PC-3 (cell line): ENCODE results near the gene FAM76A. TPM values are rescaled to one million over a fixed set of nuclear protein-coding genes. Genes with fewer than 3 reads are reported as not detected.
"Not testable (repeated sequence)": the region's sequence is repeated elsewhere in the genome, so short reads cannot be mapped to it uniquely, and the experiment has no call there.

Experiments used
- ATAC-seq: fragments of 200-7000 bp; cut with Tn5 transposase; 2 replicates; pipeline ENCODE4 v1.9.1; 2020; ENCODE audit warnings: mild to moderate bottlenecking, moderate library complexity
- BruUV-seq: library from RNA; stranded (reverse); fragments of 400-500 nt; replicated peaks from 2 replicates; lab custom pipeline; 2021; lab: Mats Ljungman, UMichigan
- CTCF ChIA-PET: fragments of 300-600 bp; sonication (Branson Sonifier 250); formaldehyde crosslinking; loops from one replicate; lab custom pipeline; 2022; ENCODE audit warnings: antibody characterized with exemption; lab: Charles Lee
- POLR2A ChIA-PET: fragments of 300-600 bp; sonication (Branson Sonifier 250); formaldehyde crosslinking; loops from one replicate; lab custom pipeline; 2022; ENCODE audit warnings: antibody characterized with exemption; ENCODE audit not compliant: unreplicated experiment; lab: Charles Lee
- DNase-seq: peaks from one replicate; pipeline ENCODE4 v3.0.0-alpha.2; 2015
- H2AFZ ChIP-seq: fragments of 300-600 bp; sonication (generic); 2 replicates; pipeline ENCODE4 v1.6.0; 2016; ENCODE audit warnings: antibody characterized with exemption, low read length
- H3F3A ChIP-seq: fragments of 300-600 bp; sonication (generic); one replicate; pipeline ENCODE4 v1.6.0; 2017; ENCODE audit warnings: antibody characterized with exemption, low read length, control low read depth, mild to moderate bottlenecking; ENCODE audit not compliant: unreplicated experiment
- H3K27ac ChIP-seq: fragments of 300-600 bp; sonication (generic); 2 replicates; pipeline ENCODE4 v1.5.1; 2016; ENCODE audit warnings: mild to moderate bottlenecking, low read length
- H3K27me3 ChIP-seq: fragments of 300-600 bp; sonication (generic); 2 replicates; pipeline ENCODE4 v1.6.1; 2016; ENCODE audit warnings: low read length, mixed read lengths
- H3K36me3 ChIP-seq: fragments of 300-600 bp; sonication (generic); 2 replicates; pipeline ENCODE4 v1.6.1; 2016; ENCODE audit warnings: low read depth, mixed run types, low read length, mixed read lengths
- H3K4me1 ChIP-seq: fragments of 300-600 bp; sonication (generic); 2 replicates; pipeline ENCODE4 v1.5.1; 2016; ENCODE audit warnings: low read length; ENCODE audit not compliant: insufficient read depth
- H3K4me2 ChIP-seq: fragments of 300-600 bp; sonication (generic); 2 replicates; pipeline ENCODE4 v1.6.0; 2016; ENCODE audit warnings: low read length
- H3K4me3 ChIP-seq: fragments of 300-600 bp; sonication (generic); 2 replicates; pipeline ENCODE4 v1.5.1; 2016; ENCODE audit warnings: mild to moderate bottlenecking, low read length, mixed read lengths
- H3K79me2 ChIP-seq: fragments of 300-600 bp; sonication (generic); 2 replicates; pipeline ENCODE4 v1.6.1; 2017; ENCODE audit warnings: low read length, mixed read lengths
- H3K9ac ChIP-seq: fragments of 300-600 bp; sonication (generic); 2 replicates; pipeline ENCODE4 v1.6.0; 2016; ENCODE audit warnings: mild to moderate bottlenecking, low read length
- H3K9me2 ChIP-seq: fragments of 300-600 bp; sonication (generic); replicated peaks from 2 replicates; pipeline ENCODE4 v1.6.1; 2016; ENCODE audit warnings: mixed run types, low read length, mixed read lengths
- H3K9me3 ChIP-seq: fragments of 300-600 bp; sonication (generic); 2 replicates; pipeline ENCODE4 v1.6.1; 2016; ENCODE audit warnings: low read length, mixed read lengths
- H4K20me1 ChIP-seq: fragments of 300-600 bp; sonication (generic); 2 replicates; pipeline ENCODE4 v1.6.1; 2016; ENCODE audit warnings: low read length, mixed read lengths
- EZH2 ChIP-seq: fragments of 300-600 bp; sonication (generic); IDR thresholded peaks from one replicate; pipeline ENCODE4 v1.6.1; 2017; ENCODE audit warnings: antibody characterized with exemption, mild to moderate bottlenecking, low read length; ENCODE audit not compliant: unreplicated experiment
- EZH2phosphoT487 ChIP-seq: fragments of 300-600 bp; sonication (generic); IDR thresholded peaks from 2 replicates; pipeline ENCODE4 v1.6.1; 2018; ENCODE audit warnings: mild to moderate bottlenecking, antibody characterized with exemption, low read length, borderline replicate concordance
- intact Hi-C: fragments of 100-400 bp; cut with micrococcal nuclease; formaldehyde crosslinking; loops from 2 replicates; pipeline ENCODE4 v1.9.0; 2023
- total RNA-seq: library from RNA; depleted of rRNA; stranded (reverse); fragments of >200 nt; gene quantifications from 2 replicates; pipeline ENCODE4 v1.2.3, GENCODE V29; 2014
- TF ChIP-seq, protein P1 (sequence below): fragments of 300-600 bp; sonication (generic); conservative IDR thresholded peaks from 2 replicates; pipeline ENCODE4 v1.5.1; 2017; ENCODE audit warnings: antibody characterized with exemption, low read depth, mild to moderate bottlenecking, low read length

Gene FAM76A
- total RNA-seq, 1 experiment from 2014 or later, result 9.9 TPM

DNA sequence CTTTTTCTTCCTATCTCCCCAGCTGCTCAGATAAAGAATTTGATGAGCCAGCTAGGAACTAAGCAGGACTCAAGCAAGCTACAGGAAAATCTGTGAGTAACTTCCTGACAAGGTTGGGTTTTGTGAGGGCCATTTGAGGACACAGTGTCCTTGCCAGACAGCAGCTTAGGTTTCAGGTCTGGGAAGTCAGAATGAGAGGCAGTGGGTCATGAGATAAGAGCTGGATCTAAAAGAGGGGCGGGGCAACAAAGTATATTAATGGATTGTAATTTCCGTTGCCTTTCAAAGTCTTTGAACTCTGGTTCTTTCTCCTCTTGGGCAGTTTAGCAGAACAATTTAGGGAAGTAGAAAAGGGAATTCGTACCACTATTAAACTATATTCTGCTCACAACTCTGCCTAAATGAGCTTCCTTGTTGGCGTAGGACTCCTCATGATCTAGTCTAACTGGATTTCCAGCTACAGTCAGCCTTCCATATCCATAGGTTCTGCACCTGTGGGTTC lies 63.8 kb downstream of the FAM76A start:
- H3F3A ChIP-seq, result no peaks in the 10 kb centered on the region
- no peak overlapping the region for H3K9ac ChIP-seq
- no peak for ATAC-seq
- intact Hi-C loops, result no loop called here
- no peak overlapping the region for H2AFZ ChIP-seq
- H3K4me2 ChIP-seq, result no peak overlapping the region
- no peaks in the 10 kb centered on the region for H4K20me1 ChIP-seq
- H3K79me2 ChIP-seq, result peaks cover 5% of the 10 kb centered on the region; the same call in 1 of the 2 replicates
- DNase-seq, result no peak
- peaks cover 7% of the 10 kb centered on the region; the same call in 1 of the 2 replicates for H3K4me1 ChIP-seq
- TF ChIP-seq, protein P1, sequence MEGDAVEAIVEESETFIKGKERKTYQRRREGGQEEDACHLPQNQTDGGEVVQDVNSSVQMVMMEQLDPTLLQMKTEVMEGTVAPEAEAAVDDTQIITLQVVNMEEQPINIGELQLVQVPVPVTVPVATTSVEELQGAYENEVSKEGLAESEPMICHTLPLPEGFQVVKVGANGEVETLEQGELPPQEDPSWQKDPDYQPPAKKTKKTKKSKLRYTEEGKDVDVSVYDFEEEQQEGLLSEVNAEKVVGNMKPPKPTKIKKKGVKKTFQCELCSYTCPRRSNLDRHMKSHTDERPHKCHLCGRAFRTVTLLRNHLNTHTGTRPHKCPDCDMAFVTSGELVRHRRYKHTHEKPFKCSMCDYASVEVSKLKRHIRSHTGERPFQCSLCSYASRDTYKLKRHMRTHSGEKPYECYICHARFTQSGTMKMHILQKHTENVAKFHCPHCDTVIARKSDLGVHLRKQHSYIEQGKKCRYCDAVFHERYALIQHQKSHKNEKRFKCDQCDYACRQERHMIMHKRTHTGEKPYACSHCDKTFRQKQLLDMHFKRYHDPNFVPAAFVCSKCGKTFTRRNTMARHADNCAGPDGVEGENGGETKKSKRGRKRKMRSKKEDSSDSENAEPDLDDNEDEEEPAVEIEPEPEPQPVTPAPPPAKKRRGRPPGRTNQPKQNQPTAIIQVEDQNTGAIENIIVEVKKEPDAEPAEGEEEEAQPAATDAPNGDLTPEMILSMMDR, result no peak
- TF ChIP-seq EZH2phosphoT487 (no peak), EZH2 (no peak)
- no peak overlapping the region for H3K27ac ChIP-seq
- no peak overlapping the region for H3K4me3 ChIP-seq
- peaks cover 16% of the 10 kb centered on the region for H3K36me3 ChIP-seq
- ChIA-PET CTCF (no interaction called here), POLR2A (no interaction called here)
- H3K9me2 ChIP-seq, result no peaks in the 10 kb centered on the region
- no TSS peak for BruUV-seq
- H3K9me3 ChIP-seq, result no peaks in the 10 kb centered on the region
- H3K27me3 ChIP-seq, result no peaks in the 10 kb centered on the region

DNA sequence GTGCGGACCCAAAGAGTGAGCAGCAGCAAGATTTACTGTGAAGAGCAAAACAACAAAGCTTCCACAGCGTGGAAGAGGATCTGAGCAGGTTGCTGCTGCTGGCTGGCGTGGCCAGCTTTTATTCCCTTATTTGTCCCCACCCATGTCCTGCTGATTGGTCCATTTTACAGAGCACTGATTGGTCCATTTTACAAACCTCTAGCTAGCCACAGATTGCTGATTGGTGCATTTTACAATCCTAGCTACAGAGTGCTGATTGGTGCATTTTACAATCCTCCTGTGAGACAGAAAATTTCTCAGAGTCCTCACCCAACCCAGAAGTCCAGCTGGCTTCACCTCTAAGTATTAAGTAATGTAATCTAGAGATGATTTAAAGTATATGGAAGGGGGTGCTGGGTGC lies 64.5 kb downstream of the FAM76A start:
- not testable (repeated sequence) for BruUV-seq
- peaks cover 19% of the 10 kb centered on the region for H3K36me3 ChIP-seq

DNA sequence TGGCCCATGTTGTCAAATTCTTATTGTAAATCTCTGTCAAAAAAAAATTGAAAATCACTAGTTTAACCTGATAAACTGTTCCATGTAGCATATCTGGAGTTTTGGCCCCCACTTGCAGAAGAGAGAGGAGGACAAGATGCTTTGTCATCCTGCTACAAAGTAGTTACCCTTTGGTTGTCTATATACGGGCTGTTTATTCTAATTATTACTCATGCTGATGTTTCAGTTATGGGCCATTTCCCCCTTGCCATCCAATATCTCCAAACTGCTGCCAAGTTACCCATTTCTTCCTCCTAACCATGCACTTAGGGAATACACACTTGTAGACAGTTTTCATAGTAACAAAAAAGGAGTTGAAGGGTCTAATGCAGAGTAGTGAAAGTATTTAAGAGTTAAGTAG lies 69.8 kb downstream of the FAM76A start:
- peak; percentile 76 for ATAC-seq
- Histone ChIP-seq H3K9me2 (no peaks in the 10 kb centered on the region), H3K9me3 (no peaks in the 10 kb centered on the region), H3K79me2 (no peaks in the 10 kb centered on the region), H3F3A (no peaks in the 10 kb centered on the region), H2AFZ (no peak overlapping the region), H3K27me3 (no peaks in the 10 kb centered on the region), H4K20me1 (no peaks in the 10 kb centered on the region), H3K4me1 (peaks cover 7% of the 10 kb centered on the region), H3K36me3 (peaks cover 20% of the 10 kb centered on the region), H3K4me3 (no peak overlapping the region), H3K9ac (no peak overlapping the region), H3K4me2 (no peak overlapping the region), H3K27ac (peak overlapping the region; percentile 24)
- intact Hi-C loops, result no loop called here
- no TSS peak for BruUV-seq
- ChIA-PET POLR2A (no interaction called here), CTCF (no interaction called here)
- no peak for TF ChIP-seq EZH2
- no peak for TF ChIP-seq EZH2phosphoT487
- TF ChIP-seq, protein P1, result no peak
- peak; percentile 32 for DNase-seq

More for the DNA sequence above, 64.5 kb downstream of the FAM76A start:
- POLR2A ChIA-PET, H3K4me3 ChIP-seq, ATAC-seq, H4K20me1 ChIP-seq, DNase-seq, H3K9me3 ChIP-seq, H3K27me3 ChIP-seq, H3K9ac ChIP-seq, H3F3A ChIP-seq, H3K4me2 ChIP-seq, H3K9me2 ChIP-seq, H3K79me2 ChIP-seq, H2AFZ ChIP-seq, intact Hi-C loops, H3K27ac ChIP-seq, H3K4me1 ChIP-seq, CTCF ChIA-PET: not testable (repeated sequence)
